Mononuclear cell (primary cell): ENCODE results near the gene SRGAP2C. TPM values are rescaled to one million over a fixed set of nuclear protein-coding genes. Genes with fewer than 3 reads are reported as not detected.
"Not testable (repeated sequence)": the region's sequence is repeated elsewhere in the genome, so short reads cannot be mapped to it uniquely, and the experiment has no call there.

Experiments used
- H3K27me3 ChIP-seq: 2 replicates; pipeline ENCODE4 v1.6.0; 2011; ENCODE audit warnings: low read length, control low read depth; ENCODE audit not compliant: insufficient read depth
- H3K4me1 ChIP-seq: 2 replicates; pipeline ENCODE4 v1.5.1; 2011; ENCODE audit warnings: mild to moderate bottlenecking, low read length, control low read depth; ENCODE audit not compliant: insufficient read depth
- H3K4me3 ChIP-seq: 2 replicates; pipeline ENCODE4 v1.5.1; 2011; ENCODE audit warnings: mild to moderate bottlenecking, low read length, moderate library complexity
- H3K9me3 ChIP-seq: 2 replicates; pipeline ENCODE4 v1.5.1; 2011; ENCODE audit warnings: low read depth, mild to moderate bottlenecking, control low read depth, low read length
- total RNA-seq: library from RNA; depleted of rRNA; stranded (reverse); fragments of >200 nt; gene quantifications from one replicate; pipeline ENCODE4 v1.2.3, GENCODE V29; 2012

The SRGAP2C gene
- total RNA-seq, 1 donor, result 10.6 TPM

DNA sequence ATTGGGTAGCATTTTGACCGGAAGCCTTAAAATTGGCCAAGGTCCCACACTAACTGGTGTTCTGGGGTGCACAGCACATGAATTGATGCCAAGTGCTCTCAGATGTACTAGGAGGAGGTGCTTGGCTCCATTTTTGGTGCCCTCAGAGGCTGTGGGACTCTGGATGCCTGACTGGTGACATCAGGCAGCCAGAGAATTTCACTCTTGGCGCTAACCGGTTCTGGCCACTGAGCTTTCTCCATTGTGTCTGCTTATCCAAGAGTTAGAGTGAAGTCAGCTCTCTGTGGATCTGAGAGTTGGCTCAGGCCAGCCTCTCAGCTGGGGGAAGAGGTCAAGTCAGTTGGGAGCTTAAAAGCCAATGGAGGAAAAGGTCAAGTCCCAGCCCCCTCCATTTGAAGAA, 200.4 kb downstream of the SRGAP2C start:
- H3K27me3 ChIP-seq, H3K4me3 ChIP-seq, H3K4me1 ChIP-seq, H3K9me3 ChIP-seq: not testable (repeated sequence)

DNA sequence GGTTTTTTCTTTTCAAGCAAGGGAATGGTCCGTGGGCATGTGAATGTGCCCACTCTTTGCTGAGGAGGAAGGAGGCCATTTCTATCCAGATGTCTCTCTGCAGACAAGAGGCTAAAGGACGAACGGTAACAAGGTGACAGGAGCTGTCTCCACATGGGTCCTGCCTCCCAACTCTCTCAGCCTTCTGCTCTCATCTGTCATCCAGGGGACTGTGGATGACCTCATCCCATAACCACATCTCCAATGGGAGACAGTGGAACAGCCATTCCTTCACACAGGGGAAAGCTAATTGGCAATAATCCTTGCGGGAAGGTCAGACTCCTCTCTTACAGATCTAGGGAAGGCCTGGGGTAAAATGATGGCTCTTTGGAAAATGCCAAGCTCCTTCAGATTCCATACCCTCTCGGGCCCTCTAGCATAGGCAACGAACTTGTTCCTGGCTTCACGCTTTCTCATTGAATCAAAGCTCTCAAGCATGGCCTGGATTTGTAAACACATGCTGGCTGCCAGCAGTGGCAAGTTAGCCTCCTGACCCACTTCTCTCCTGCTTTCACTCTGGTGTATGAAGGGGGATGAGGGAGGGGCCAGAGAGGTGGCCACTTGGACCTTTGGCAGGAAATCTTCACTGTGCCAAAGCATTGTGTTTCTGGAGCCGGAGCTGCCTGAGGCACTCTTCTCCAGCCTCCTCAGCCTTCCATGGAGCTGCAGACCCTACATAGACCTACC, 201.0 kb downstream of the SRGAP2C start:
- H3K9me3 ChIP-seq, H3K4me3 ChIP-seq, H3K4me1 ChIP-seq, H3K27me3 ChIP-seq: not testable (repeated sequence)

DNA sequence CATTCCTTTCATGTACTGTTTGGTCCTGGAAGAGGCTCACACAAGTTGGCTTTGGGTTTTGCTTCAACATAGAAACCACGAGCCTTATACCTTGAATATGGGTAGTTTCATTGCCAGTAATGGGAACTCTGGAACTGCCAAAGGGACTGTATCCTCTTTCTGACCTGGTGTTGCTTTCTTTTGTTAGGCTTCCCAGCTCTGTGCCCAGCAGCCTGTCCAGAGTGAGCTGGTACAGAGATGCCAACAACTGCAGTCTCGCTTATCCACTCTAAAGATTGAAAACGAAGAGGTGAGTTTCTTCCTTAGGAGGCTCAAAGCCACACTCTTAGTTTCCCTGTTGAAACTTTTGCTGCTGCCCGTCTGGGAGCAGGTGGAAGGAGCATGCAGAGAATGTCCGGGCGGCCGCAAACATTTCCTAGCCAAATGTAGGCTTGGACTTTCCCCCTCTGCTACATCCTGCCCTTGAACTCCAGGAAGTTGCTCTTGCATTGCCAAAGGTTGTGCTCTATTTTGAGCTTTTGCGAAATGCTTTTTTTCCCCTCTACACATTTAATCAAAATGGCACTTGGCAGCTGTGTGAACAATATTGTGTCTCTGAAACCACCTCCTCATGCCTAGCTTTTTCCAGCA, 201.7 kb downstream of the SRGAP2C start:
- not testable (repeated sequence) for H3K27me3 ChIP-seq, H3K4me3 ChIP-seq, H3K4me1 ChIP-seq, H3K9me3 ChIP-seq

DNA sequence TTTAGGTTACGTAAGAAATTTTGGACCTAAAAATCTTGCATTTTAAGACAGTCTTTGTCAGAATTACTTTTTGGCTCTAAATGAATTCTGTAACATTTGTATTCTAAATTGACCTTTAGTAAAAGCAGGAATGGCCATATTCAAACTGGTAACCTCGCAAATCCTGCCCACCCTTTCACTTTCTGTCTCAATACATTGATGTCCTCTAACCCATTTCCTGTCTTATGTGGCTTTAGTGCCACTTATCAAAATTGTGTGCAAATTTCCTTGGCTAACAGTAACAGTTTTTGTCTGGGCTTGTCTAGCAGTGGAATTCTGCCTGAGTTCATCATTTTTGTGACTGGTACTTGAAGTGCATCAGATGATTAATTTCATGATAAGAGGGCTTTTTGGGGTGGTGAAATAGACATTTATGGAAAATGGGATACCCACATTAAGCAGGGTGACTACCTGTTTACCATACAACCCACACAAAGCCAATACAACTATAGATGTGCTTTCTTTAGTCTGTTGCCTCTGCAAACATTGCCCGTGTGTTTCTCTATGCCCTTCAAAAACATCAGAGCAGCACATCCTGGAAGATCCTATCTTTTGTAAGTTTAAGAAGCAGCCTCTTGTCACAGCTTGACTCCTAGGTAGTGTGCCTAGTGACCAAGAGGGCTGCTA, 205.3 kb downstream of the SRGAP2C start:
- H3K27me3 ChIP-seq, H3K4me1 ChIP-seq, H3K4me3 ChIP-seq, H3K9me3 ChIP-seq: not testable (repeated sequence)

DNA sequence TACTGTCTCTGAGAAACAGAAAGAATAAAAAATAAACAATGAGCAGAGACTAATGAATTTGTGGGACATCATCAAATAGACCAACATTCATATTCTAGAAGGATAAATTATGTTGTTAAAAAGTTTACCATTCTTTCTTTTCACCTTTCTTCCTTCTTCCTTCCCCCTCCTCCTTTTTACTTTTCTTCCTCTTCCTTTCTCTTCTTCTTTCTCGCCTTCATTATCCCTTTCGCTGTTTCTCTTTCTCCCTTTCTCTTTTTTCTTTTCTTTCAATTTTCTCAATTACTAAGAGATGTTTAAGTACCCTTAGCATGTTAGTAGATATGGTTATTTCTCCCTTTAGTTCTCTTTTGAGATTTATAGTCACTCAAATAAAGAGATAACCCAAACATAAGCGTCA, 207.4 kb downstream of the SRGAP2C start:
- H3K4me1 ChIP-seq, H3K27me3 ChIP-seq, H3K9me3 ChIP-seq, H3K4me3 ChIP-seq: not testable (repeated sequence)

DNA sequence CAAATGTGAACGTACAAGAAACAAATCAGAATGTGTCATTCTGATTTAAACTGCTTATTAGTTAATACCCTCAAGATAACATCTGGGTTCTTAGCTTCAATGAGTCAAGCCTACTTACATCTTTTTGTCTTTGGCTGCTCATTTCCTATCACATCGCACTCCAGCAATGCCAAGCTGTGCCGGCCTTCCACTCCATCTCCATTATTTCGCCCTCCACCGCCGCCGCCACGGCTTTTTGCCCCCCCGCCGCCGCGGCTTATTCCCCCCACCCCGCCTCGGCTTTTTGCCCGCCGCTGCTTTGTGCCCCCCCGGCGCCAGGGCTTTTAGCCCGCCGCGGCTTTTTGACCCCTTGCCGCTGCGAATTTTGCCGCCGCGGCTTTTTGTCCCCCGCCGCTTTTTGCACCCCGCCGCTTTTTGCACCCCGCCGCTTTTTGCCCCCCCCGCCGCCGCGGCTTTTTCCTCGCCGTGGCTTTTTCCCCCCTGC, 211.0 kb downstream of the SRGAP2C start:
- H3K9me3 ChIP-seq, H3K4me3 ChIP-seq, H3K27me3 ChIP-seq, H3K4me1 ChIP-seq: not testable (repeated sequence)

DNA sequence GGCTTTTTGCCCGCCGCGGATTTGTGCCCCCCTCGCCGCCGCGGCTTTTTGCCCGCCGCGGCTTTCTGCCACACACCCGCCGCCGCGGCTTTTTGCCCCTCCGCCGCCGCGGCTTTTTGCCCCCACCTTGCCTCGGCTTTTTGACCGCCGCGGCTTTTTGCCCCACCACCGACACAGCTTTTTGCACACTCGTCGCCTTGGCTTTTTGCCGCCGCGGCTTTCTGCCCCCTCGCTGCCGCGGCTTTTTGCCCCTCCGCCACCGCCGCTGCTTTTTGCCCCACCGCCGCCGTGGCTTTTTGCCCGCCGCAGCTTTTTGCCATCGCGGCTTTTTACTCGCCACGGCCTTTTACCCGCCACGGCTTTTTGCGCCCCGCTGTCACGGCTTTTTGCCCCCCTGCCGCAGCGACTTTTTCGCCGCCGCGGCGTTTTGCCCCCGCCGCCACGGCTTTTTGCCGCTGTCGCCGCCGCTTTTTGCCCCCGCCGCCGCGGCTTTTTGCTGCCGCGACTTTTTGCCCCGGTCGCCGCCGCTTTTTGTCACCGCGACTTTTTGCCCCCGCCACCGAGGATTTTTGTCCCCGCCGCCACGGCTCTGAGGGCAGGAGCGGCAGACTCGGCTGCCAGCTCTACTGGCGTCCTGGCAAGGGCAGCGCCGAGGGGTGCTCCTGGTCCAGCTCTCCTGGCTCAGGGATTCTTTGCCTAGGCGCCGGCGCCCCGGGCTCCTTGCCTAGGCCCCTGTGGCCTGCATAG, 211.7 kb downstream of the SRGAP2C start:
- not testable (repeated sequence) for H3K9me3 ChIP-seq, H3K4me1 ChIP-seq, H3K27me3 ChIP-seq
- H3K4me3 ChIP-seq, result peak overlapping the region; percentile 38

DNA sequence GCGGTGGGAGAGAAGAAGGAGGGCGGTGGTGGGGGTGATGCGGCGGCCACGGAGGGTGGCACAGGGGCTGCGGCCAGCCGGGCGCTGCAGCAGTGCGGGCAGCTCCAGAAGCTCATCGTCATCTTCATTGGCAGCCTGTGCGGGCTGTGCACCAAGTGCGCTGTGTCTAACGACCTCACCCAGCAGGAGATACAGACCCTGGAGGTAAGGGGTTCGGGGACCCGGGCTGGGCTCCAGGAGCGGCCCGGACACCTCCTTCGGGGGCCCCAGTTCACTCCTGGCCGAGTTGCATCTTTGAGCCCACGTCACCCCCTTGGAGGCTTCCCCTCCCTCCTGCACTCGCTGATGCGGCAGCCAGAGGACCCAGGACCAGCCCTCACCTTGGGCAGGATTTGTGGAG, 212.3 kb downstream of the SRGAP2C start:
- not testable (repeated sequence) for H3K9me3 ChIP-seq, H3K27me3 ChIP-seq, H3K4me1 ChIP-seq, H3K4me3 ChIP-seq

DNA sequence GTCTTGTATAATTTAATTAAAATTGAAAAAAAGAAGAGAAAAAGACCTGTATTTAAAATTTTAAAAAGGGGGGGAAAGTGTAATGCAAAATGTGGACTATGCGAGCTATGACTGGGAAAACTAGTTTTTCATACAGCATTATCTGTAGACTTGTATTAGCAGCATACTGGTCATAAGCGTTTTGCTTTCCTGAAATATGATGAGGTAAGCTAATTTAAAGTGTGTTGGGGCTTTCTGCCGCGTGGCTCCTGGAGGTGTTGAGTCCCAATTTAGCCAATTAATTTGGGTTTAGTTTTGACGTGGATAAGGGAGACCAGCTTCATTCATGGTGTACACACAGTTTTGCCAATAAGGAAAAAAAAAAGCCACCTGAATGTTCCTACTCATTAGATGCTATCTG, 214.4 kb downstream of the SRGAP2C start:
- H3K27me3 ChIP-seq, H3K9me3 ChIP-seq, H3K4me3 ChIP-seq, H3K4me1 ChIP-seq: not testable (repeated sequence)

DNA sequence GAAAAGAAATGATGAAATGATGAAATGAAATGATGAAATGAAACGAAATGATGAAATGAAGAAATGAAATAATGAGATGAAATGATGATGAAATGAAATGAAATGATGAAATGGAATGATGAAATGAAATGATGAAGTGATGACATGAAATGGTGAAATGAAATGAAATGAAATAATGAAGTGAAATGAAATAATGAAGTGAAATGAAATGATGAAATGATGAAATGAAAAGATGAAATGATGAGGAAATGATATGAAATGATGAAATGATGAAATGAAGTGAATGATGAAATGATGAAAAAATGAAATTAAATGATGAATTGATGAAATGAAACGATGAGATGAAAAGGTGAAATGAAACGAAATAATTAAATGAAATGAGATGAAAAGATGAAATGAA, 215.3 kb downstream of the SRGAP2C start:
- not testable (repeated sequence) for H3K4me3 ChIP-seq, H3K4me1 ChIP-seq, H3K9me3 ChIP-seq, H3K27me3 ChIP-seq

DNA sequence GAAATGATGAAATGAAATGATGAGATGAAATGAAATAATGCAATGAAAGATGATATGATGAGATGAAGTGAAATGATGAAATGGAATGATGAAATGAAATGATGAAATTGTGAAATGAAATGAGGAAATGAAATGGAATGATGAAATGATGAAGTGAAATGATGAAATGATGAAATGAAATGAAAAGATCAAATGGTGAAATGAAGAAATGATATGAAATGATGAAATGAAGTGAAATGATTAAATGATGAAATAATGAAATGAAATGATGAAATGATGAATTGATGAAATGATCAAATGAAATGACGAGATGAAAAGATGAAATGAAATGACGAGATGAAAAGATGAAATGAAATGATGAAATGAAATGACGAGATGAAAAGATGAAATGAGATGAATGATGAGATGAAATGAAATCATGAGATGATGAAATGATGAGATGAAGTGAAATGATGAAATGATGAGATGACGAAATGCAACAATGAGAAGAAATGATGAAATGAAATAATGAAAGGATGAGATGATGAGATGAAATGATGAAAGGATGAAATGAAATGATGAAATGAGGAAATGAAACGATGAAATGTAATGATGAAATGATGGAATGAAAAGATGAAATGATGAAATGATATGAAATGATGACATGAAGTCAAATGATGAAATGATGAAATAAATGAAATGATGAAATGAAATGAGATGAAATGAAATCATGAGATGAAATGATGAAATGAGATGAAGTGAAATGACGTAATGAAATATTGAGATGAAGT, 216.0 kb downstream of the SRGAP2C start:
- H3K27me3 ChIP-seq, H3K4me1 ChIP-seq, H3K9me3 ChIP-seq, H3K4me3 ChIP-seq: not testable (repeated sequence)

DNA sequence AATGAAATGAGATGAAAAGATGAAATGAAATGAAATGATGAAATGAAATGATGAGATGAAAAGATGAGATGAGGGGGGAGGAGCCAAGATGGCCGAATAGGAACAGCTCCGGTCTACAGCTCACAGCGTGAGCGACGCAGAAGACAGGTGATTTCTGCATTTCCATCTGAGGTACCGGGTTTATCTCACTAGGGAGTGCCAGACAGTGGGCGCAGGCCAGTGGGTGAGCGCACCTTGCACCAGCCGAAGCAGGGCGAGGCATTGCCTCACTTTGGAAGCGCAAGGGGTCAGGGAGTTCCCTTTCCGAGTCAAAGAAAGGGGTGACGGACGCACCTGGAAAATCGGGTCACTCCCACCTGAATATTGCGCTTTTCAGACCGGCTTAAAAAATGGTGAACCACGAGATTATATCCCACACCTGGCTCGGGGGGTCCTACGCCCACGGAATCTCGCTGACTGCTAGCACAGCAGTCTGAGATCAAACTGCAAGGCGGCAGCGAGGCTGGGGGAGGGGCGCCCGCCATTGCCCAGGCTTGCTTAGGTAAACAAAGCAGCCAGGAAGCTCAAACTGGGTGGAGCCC, 216.7 kb downstream of the SRGAP2C start:
- H3K4me1 ChIP-seq, H3K9me3 ChIP-seq, H3K27me3 ChIP-seq, H3K4me3 ChIP-seq: not testable (repeated sequence)

DNA sequence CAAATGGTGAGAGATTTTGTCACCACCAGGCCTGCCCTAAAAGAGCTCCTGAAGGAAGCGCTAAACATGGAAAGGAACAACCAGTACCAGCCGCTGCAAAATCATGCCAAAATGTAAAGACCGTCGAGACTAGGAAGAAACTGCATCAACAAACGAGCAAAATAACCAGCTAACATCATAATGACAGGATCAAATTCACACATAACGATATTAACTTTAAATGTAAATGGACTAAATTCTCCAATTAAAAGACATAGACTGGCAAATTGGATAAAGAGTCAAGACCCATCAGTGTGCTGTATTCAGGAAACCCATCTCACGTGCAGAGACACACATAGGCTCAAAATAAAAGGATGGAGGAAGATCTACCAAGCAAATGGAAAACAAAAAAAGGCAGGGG, 218.5 kb downstream of the SRGAP2C start:
- H3K9me3 ChIP-seq, H3K4me1 ChIP-seq, H3K4me3 ChIP-seq, H3K27me3 ChIP-seq: not testable (repeated sequence)

DNA sequence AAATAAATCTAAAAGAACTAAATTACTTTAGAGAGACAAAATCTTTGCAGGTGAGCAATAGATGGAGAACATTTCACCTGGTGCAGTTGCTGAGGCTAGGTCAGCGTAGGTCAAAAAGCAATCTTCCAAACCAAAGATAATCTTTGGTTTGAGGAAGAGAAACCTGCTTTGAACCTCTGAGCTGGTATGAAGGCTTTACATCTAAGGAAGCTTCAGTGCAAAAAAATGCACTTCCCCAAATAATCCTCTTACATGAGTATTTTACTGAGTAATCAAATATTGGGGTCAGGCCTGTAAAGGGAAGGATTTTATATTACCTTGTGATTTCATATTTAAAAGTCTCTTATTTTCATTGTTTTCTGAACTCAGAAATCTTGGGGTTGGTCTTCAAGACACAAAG, 223.6 kb downstream of the SRGAP2C start:
- Histone ChIP-seq H3K4me1 (peaks cover 4% of the 10 kb centered on the region), H3K9me3 (no peaks in the 10 kb centered on the region), H3K4me3 (no peak overlapping the region), H3K27me3 (no peaks in the 10 kb centered on the region)
